ENCODE measurements around the gene LCORL. TPM values are rescaled to one million over a fixed set of nuclear protein-coding genes. Genes with fewer than 3 reads are reported as not detected.
"Not testable (repeated sequence)": the region's sequence is repeated elsewhere in the genome, so short reads cannot be mapped to it uniquely, and the experiment has no call there.

LCORL gene
- total RNA-seq, 4 donors from 2014 or later = 11.4 to 23.6 (median 13.0) TPM

- DNase-seq (ENCODE audit: low spot score) (no peak), ATAC-seq (ENCODE audit: low FRiP score) (no peak)
- TF ChIP-seq CTCF (IDR thresholded peaks at IDR 0.05) = no peak
Observed at GRCh38 chr4:18039113-18039512, 17.6 kb upstream of the LCORL start.

DNA sequence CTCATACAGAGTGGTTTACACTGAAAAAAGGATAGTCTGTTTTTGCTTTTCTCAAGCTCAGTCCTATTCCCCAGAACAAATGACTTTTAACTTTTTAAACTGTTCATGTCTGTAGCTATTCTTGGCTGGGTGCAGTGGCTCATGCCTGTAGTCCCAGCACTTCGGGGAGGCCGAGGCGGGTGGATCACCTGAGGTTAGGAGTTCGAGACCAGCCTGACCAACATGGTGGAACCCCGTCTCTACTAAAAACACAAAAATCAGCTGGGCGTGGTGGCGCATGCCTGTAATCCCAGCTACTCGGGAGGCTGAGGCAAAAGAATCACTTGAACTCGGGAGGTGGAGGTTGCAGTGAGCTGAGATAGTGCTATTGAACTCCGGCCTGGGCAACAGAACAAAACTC, 14.8 kb upstream of the LCORL start:
- DNase-seq (ENCODE audit: low spot score); ATAC-seq (ENCODE audit: low FRiP score): not testable (repeated sequence)

DNA sequence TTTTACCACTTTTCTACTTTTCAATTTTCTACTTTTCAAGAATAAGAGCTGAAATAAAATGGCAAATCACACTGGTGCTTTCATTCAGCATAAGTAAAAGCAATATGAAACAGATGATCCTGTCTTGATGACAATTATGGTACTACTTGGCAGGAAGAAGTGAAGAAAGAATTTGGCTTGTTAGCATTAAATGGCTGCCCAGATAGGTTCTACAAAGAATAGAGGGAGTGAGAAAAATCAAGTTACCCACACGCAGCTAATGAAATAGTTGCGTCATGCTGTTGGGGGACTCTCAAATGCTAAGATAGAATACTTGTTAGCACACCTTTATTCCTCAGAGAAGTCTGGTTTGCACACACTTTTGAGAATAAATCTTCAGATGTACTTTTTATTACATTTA, 12.5 kb upstream of the LCORL start:
- TF ChIP-seq CTCF (IDR thresholded peaks at IDR 0.05) = no peak
- DNase-seq (ENCODE audit: low spot score) (no peak), ATAC-seq (ENCODE audit: low FRiP score) (no peak)

- no peak for TF ChIP-seq CTCF (IDR thresholded peaks at IDR 0.05)
- ATAC-seq (ENCODE audit: low FRiP score) = no peak
- DNase-seq (ENCODE audit: low spot score) = no peak
Observed at GRCh38 chr4:18033111-18034085, 11.8 kb upstream of the LCORL start.

DNA sequence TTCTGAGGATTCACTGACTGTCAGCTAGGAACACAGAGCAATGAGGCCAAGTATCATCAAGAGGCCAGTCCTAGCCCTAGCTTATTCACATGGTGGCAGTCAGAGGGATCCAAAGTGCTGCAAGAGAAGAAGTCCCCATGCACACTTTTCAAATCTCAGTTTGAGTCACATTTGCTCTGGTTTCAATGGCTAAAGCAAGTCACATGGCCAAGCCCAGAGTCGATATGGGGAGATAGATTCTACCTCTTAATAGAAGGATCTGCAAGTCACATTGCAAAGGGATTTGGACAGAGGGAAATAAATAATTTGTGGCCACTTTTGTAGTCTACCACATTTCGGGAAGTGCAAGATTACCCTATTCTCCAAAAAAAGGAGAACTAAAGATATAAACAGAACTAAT, 3.7 kb upstream of the LCORL start:
- TF ChIP-seq CTCF (IDR thresholded peaks at IDR 0.05) = no peak

DNA sequence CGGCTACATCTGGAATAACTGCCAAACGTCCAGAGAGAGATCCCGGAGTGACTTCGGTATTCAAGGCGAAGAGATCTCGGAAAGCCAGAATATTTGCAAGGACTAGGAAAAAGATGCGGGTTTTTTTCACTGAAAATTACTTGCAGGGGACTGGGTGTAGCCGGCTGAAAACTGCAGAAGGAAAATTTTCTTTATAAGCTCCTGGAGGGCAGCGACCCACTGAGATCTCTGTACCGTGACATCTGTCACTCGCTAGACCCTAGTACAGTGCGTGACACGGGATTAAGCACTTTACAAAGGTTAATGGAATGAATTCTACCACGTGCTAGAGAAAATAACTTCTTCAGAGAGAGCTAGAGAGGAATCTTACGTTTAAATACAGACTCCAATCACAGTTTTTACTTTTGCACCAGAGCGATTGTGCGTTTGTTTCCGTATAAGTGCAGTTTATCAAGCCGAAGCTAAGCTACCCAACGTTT, 1.1 kb upstream of the LCORL start:
- no peak for DNase-seq (ENCODE audit: low spot score)
- TF ChIP-seq CTCF (IDR thresholded peaks at IDR 0.05) = no peak
- no peak for ATAC-seq (ENCODE audit: low FRiP score)

More for the DNA sequence above, 3.7 kb upstream of the LCORL start:
- ATAC-seq (ENCODE audit: low FRiP score) (no peak), DNase-seq (ENCODE audit: low spot score) (no peak)

- DNase-seq (ENCODE audit: low spot score) (no peak), ATAC-seq (ENCODE audit: low FRiP score) (peak; percentile 6)
- no peak for TF ChIP-seq CTCF (IDR thresholded peaks at IDR 0.05)
Observed at GRCh38 chr4:18021470-18021719, 160 bp downstream of the LCORL start.

Data from omental fat pad (tissue), 4 donors.